Islet precursor cell (in vitro differentiated cells): Measurements from ENCODE around the gene MAP1LC3B2.

ENCODE experiments used
- DNase-seq: peaks from one replicate; pipeline ENCODE4 v3.0.0-alpha.2; 2018

The MAP1LC3B2 gene

DNA sequence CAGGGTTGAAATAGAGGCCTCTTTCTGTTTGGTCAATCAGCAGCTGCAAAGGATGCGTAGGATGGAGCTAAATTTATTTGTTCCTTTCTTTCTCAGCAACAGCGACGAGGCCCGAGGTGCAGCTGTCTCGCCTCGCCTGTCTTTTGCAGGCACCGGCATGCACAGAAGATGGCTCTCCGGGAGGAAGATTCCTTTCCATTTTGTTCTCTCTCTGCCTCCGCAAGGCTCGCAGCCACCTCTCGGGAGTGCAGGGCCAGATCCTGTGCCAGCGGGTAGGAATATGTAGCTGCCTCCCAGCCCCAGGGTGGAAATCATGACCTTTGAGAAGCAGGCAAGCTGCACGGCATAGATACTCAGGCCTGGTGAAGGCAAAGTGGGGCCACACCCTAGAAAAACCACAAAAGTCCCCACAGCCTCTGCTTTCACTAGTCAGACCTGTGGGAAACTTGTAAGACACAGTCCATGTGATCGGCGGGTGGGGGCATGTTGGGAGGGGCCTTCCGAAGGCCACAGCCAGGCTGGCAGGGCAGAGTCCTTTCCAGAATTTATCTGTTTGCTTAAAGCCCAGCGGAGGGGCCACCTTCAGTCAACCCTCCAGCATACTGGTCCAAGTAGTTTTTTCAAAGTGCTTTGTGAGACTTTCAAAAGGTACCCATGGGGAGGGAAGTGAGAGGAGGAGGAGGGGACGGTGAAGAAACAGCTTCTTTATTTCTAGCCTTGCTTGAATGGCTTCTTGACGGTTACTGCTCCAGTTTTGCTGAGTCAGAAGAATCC lies at the start of gene MAP1LC3B2:
TSS of gene MAP1LC3B2 (plus strand) at position 220 of the 774 bp plus-strand sequence. CDS start 16,562 bp downstream, outside the sequence.
- peak; percentile 88 for DNase-seq

DNA sequence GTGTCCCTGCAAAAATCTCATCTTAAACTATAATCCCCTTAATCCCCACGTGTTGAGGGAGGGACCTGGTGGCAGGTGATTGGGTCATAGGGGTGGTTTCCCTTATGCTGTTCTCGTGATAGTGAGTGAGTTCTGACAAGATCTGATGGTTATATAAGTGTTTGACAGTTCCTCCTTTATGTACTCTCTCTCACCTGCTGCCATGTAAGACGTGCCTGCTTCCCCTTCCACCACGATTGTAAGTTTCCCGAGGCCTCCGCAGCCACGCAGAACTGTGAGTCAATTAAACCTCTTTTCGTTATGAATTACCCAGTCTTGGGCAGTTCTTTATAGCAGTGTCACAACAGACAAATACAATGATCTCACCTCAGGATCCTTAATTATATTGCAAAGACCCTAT lies 45.2 kb upstream of the MAP1LC3B2 start:
- no peak for DNase-seq

DNA sequence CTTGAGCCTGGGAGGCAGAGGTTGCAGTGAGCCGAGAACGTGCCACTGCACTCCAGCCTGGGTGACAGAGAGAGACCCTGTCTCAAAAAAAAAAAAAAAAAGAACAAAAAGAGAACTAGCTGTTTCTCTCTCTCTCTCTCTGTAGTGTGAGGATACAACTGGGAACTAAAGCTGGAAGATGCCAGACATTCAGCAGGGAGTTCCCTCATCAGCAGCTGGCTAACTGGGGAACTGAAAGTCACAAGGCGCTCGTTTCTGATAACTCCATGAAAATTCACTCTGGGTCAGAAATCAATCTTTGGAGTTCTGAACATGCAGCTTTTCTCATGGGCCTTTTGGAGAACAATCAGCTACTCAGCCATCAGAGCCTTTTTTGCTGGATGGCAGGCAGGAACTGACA lies 43.5 kb upstream of the MAP1LC3B2 start:
- no peak for DNase-seq

DNA sequence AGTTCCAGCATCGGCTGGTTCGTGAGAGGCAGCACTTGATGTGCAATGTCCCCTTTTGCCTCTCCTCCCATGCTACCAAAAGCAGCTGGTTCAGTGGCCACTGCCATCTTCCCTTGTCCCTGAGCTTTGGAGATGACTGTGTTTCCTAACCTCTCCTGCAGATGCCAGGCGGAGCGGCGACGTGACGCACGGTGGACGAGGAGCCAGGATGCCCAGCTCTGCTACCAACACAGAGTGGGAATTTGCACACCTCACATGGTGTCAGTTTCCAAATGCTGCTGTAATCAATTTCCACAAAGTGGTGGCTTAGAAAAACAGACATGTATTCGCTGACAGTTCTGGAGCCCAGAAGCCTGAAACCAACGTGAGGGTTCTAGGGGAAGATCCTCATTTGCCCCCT lies 42.5 kb upstream of the MAP1LC3B2 start:
- no peak for DNase-seq

DNA sequence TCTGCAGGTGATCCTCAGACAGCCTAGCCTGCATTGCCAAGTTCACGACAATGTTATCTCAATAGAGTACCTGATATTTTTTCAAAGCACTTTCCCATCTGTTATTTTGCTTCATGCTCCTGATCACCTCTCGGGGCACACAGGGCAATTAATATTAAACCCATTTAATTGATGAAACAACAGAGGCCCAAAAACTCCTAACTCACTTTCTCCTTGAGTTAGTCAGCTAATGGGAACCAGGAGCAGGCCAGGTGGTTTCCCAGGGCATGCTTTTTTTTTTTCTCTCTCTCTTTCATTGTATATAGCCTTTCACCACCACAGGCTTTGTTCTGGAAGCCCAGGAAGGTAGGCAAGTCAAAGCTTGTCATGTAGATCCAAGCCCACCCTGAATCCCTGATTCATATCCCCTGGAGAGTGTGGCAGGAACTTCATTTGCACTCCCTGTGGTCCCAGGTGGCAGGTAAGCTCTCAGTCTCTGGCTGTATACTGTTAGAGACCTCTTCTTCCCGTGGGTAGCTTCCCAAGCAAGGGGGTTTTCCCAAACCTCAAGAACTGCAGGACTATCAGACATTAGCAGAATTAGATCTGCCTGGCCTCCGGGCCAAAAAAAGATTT lies 41.6 kb upstream of the MAP1LC3B2 start:
- no peak for DNase-seq

DNA sequence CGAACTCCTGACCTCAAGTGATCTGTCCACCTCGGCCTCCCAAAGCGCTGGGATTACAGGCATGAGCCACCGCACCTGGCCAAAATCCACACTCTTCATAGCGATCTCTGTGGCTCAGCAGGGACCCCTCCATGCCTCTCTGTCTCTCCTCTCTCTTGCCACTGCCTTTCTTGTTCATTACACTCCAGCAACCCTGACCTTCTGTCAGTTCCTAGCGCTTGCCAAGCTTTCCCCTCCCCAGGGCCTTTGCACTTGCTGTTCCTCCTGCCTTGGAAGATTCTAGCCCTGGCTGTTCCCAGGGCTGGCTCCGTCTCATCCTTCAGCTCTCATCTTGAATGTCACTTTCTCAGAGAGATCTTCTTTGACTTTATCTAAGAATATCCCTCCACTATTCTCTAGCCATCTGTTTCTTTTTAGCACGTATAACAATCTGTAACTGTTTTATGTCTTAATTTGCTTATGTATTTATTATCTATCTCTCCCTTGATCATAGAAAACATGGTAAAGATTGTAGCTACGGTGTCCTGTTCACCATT lies 38.9 kb upstream of the MAP1LC3B2 start:
- DNase-seq = no peak

DNA sequence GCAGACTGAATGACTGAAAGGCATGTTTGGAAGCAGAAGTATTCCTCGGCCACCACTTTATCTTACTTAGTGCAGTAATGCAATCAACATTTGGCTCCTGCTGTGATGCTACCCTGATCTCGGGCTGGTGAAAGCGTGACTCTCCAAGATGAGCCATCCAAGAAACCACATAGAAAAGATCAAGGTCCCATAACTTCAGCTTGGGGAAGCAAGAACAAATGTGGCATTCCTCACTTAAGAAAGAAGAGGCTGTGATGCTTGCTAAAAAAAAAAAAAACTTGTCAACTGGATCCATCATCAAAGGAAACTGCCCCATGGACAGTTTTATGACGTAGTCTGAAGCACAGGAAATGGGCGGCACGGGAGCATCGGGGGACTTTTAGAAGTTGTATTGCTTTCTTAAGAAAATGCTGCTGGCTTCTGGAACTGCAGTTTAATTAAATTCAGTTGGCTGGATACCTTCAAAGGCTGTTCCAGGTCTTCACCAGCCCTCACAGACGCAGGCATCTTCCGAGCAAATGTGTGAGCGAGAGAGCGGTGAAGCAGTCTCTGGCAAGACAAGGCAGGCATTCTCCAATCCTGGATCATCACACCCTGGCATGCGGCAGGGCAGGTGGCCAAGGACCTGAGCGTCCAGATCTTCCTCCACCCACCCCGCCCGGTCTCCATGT lies 38.2 kb upstream of the MAP1LC3B2 start:
- DNase-seq = peak; percentile 81

DNA sequence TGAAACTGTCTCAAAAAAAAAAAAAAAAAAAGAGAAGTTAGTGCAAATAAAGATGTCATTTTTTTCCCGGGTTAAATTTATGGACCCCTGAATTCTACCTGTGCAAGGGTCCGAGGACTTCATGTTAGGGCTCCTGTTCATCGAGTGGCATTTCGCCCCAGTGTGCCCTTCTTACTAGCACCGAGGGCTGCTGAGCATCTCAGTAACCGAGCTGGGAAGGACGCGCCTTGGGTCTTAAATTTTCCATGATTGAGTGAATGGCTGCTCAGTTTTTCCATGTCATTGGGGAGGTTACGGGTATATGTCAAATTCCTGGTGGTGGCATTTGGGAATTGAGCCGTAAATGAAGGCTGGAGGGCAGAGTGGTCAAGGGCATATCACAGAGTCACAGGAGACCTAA lies 34.9 kb upstream of the MAP1LC3B2 start:
- DNase-seq = no peak

DNA sequence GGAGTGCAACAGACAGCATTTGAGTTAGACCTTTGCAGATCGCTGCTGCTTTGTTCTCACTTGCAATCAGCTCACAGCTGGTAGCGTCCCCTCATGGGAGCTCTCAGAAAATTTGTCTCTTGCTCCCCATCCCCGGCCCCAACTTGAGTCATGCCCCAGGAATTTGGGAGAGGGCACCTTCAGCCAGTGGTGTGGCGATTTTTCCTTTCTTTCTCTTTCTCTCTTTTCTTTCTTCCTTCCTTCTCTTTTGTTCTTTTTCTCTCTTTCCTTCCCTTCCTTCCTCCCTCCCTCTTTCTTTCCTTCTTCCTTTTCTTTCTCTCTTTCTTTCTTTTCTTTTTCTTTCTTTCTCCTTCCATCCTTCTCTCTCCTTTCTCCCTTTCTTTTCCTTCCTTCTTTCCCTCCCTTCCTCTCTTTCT lies 34.2 kb upstream of the MAP1LC3B2 start:
- peak; percentile 91 for DNase-seq

DNA sequence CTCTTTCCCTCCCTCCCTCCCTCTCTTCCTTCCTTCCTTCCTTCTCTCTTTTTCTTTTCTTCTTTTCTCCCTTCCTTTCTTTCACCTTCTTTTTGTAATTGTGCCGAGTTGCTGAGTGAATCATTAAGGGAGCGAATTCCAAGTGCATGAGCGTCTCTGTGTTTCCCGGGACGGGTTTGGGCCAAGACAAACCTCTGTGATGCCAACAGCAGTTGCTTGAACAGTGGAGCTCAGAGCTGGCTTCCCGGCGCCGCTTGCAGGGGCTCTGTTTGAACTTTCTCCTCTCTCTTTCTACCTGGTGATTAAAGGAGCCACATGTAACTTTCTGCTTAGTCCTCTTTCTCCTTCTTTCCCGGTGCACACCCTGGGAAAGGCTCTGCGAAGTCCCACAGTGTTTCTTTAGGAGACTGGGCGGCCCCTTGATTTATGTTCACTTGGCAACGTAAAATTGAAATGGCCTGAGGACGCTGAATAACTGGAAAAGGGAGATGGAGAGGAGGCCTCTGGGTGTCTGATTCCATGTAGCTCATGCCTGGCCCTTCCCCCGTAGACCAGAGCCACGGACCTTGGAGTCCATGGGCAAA lies 33.7 kb upstream of the MAP1LC3B2 start:
- peak; percentile 89 for DNase-seq

DNA sequence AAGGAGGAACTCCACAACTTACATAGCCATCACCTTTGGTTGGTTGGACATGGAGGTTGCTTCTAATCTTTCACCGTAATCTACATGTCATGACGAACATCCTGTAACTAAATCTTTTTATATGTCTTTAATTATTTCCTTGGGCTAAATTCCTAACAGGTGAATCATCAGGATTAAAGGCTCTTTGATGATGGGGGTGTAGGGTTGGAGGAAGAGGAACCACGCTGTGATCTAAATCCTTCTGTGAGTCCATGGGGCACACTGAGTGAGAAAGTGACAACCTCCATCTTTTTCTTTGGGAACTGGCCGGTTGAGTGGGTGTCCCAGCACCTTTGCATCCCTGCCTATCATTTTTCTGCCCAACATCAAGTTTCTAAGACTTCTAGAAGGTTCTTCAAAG lies 31.1 kb upstream of the MAP1LC3B2 start:
- DNase-seq = no peak

DNA sequence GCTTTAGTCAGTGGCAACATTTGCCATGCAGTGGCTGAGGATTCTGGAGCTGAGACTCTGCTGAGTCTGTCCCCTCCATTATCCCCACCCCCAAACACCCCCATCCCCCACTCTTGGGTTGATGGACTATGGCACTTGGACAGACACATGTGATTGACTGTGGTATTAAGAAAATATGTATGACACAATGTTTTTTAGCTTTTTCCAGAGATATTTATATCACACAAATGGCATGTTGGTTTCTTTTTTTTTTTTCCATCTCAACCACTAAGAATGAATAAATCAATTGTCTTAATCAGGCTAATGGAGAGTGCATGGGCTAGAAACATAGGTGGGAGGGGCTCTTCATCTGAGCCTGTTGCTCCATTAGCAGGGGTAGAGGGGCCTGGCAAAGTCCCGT lies 30.7 kb upstream of the MAP1LC3B2 start:
- no peak for DNase-seq

DNA sequence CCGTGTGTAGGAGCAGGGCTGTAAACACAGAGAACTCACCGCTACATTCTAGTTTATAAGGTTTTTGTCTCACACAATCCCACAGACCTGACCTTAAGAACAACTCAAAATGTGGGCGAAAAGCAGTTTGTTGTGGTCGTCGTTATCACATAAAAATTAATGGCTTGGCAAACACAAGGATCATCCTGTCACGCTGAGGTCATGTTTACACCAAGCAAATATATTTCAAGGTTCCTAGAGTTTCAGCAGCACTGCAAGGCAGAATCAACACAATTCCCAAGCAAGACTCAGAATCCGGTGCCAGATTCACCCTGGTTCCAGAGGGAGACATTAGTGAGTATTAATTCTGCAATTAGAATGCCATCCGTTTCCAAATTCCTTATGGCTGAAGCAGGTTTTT lies 30.1 kb upstream of the MAP1LC3B2 start:
- DNase-seq = no peak

DNA sequence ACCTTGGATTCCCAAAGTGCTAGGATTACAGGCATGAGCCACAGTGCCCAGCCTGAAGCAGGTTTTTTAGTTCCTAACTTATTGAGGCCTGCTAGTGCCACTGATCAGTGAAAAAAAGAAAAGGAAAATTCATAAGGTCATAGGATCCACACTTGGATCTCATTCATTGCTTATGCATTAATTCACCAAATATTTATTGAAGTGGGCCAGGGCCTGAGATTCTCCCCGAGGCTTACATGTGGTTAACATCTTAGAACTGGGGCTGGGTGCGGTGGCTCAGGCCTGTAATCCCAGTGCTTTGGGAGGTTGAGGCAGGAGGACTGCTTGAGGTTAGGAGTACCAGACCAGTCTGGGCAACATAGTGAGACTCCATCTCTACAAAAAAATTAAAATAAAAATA lies 29.5 kb upstream of the MAP1LC3B2 start:
- no peak for DNase-seq

DNA sequence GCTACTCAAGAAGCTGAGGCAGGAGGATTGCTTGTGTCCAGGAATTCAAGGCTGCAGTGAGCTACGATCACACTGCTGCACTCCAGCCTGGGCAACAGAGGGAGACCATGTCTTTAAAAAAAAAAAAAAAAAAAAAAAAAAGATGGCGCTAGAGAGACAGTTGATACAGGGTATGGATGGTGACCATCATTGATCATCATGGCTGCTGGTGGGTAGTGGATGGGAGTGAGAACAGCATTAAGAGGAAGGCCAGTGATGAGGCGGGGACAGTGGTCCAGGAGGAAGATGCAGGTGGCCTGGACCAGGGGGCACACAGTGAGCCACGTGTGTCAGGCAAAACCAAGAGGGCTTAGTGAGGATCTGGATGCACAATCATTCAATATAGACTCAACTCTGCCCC lies 26.8 kb upstream of the MAP1LC3B2 start:
- DNase-seq = no peak

DNA sequence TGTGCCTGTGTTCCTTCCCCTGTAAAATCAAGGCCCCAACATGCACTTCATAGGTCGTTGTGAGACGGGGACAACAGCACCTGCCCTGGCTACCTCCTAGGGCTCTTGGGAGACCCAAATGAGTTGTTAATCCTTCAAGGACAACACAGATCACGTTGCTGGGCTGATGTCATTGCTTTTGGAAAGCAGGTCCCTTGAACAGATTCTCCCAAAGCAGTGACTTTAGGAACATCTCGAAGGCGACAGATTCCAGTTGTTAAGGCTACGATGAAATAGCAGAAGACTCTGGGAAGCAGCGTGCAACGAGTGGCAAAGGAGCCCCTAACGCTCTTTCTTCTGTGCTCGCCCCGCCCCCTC lies 26.2 kb upstream of the MAP1LC3B2 start:
- no peak for DNase-seq

DNA sequence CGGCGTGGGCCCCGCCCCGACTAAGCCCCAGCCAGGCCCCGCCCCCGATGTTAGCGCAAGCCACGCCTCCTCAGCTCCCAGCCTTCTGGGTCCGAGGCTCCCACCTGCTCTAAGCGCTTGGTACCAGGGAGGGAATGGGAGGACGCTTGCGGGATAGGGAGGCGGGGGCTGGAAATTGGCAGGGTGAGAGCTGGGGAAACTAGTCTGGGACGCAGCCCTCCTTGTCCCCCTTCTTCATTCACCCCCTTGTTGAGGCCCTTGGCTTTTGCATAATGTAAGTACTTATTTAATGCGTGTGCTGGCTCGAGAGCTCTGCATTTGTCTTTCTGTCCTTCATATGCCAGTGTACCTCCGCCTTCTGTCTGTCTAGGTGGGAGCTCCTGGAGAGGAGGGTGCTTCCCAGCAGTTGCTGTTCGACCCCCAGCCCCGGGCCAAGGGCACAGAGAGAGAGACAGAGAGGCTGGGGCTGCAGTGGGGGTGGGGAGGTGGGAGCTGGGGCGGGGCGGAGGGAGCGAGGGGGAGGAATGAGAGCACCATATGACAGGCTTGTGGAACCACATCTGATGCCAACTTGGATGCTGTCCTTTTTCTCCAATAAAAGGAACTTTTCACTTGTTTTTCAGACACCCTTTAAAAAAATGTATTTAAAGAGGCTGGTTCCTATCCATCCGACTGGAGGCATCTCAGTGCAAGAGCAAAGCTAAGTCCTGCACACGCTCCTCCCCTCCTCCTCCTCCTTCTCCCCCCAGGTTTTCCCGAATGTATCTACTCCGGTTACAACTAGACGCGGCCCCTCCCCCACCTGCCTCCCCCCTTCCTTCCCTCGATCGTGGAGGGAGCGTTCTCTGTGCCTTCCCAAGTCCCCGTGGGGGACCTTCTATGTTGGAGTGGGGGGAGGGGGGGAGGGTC lies 25.6 kb upstream of the MAP1LC3B2 start:
- peak; percentile 94 for DNase-seq

DNA sequence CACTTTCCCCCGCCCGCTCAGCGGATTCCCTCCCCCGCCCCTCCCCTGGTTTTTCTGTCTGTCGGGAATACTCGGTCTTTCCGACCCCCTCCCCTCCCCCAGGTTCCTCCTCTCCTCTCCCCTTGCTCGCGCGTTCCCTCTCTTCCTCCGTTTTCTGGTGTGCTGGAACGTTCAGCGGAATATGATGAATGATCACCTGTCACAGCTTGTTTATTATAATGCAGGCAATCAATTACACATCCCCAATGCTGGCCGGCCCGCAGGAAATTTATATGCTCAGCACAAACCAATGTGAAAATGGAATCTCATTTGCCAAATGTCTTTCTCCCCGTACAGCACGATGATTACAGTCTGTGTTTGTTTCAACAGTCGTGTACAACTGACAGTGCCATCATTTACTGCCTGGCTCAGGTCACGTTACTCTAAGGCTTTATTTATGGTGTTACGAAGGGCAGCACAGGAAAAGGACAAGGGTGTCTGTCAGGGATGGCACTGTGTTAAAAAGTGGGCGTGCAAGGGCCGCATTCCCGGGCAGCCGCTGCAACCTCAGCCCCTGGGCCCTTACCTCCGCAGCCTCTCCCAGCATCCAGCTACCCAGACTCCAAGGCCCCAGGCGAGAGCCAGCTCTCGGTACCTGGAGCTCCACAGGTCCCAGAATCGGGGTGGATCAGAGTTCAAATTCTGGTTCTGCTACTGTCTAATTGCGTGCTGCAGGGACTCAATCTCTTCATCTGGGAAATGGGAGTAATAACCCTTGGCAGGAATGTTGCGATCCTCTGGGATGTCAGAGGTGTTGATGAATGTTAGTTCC lies 24.7 kb upstream of the MAP1LC3B2 start:
- DNase-seq = peak; percentile 81

DNA sequence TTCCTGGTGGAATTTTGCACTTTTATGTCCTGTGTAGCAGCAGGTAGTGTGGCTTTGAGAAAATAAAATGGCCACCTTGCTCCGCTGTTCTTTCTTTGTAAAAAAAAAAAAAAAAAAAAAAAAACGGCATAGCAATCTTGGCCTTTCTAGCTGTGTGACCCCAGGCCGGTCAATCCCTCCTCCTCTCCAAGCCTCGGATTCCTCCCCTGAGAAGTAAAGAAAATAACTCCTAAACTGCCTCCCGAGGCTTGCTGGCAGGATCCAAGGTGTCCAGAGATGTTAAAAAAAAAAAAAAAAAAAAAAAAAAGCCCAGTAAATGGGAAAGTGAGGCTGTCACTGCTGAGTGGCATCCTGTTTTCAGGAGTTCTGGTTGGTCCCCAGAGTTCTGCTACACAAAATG lies 23.9 kb upstream of the MAP1LC3B2 start:
- DNase-seq = no peak

DNA sequence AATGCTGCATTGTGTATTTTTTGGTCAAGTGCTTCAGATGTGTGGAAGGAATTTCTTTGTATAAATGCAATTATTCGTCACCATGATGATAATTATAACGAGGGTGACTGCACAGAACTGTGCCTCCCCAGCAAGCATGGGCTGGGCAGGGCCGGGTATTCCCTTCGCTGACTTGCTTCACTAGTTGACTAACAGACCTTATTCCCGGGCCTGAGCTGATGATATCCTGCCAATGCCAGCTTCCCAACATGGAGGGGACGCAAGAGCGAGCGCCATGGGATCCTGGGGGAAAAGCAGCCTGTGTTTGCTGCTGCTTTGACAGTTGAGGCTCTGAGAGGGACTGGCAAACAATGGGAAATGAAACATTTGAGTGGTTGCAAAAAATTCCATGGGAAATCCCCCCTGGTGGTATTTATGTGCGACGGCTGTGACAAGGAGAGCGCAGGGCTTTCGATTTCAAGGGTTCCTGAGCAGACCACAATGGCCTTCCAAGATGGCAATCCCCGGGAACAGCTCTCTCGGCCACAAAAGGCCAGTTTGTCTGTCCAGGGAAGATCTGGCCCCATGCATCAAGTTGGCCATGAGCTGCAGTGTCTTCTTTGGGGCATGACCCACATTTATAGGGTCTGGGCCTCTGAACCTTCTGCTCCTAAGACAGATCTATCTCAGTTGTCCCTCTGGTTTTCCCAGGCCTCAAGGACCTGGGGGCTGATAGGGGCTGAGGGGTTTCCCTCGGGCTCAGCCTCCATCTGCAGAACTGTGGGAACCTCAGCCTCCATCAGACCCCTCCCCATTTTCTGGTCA lies 21.9 kb upstream of the MAP1LC3B2 start:
- no peak for DNase-seq
